GM10266 (cell line): ENCODE data around the gene TEX19.

Source experiments
- DNase-seq: peaks from one replicate; pipeline ENCODE4 v3.0.0; 2012; ENCODE audit errors: extremely low spot score
- TF ChIP-seq, protein P1 (sequence below): IDR thresholded peaks from 2 replicates; pipeline ENCODE4 v1.5.1; 2012; ENCODE audit warnings: mild to moderate bottlenecking, low read depth; ENCODE audit not compliant: control insufficient read depth, insufficient read depth; ENCODE audit errors: missing control alignments

Gene TEX19

DNA sequence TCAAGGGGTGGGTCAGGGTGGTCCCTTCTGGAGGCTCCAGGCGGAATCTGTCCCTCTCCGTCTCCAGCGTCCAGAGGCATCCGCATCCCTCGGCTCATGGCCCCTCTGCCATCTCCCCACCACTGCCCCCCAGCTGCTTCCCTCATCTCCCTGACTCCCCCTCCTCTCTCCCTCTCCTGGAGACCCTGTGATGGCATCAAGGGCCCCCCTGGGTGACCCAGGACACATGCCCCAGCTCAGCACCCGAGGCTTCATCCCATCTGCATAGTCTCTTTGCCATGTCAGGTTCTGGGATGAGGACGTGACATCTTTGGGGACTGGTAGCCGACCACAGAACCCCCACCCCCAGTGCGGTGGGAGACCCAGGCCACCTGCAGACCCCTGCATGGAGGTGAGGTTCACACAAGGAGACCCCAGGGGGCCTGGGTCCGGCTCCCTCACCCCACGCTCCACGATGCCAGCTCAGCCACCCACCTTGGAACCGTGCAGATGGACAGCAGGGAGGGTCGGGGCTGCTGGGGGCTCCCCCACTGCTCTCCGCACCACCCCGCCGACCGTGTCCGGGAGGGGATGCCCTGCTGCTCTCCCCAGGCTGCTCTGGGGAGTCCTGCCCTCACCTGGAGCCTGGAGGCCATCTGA, 29.2 kb upstream of the TEX19 start:
- no peak for DNase-seq
- TF ChIP-seq, protein P1, sequence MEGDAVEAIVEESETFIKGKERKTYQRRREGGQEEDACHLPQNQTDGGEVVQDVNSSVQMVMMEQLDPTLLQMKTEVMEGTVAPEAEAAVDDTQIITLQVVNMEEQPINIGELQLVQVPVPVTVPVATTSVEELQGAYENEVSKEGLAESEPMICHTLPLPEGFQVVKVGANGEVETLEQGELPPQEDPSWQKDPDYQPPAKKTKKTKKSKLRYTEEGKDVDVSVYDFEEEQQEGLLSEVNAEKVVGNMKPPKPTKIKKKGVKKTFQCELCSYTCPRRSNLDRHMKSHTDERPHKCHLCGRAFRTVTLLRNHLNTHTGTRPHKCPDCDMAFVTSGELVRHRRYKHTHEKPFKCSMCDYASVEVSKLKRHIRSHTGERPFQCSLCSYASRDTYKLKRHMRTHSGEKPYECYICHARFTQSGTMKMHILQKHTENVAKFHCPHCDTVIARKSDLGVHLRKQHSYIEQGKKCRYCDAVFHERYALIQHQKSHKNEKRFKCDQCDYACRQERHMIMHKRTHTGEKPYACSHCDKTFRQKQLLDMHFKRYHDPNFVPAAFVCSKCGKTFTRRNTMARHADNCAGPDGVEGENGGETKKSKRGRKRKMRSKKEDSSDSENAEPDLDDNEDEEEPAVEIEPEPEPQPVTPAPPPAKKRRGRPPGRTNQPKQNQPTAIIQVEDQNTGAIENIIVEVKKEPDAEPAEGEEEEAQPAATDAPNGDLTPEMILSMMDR, result no peak

GRCh38 chr17:82330322-82331239, 28.5 kb upstream of the TEX19 start:
- TF ChIP-seq, protein P1, result no peak
- no peak for DNase-seq

- DNase-seq, result no peak
Observed at GRCh38 chr17:82331345-82331939, 27.6 kb upstream of the TEX19 start.

GRCh38 chr17:82332669-82333278, 26.3 kb upstream of the TEX19 start:
- peak; percentile 63 for DNase-seq
- TF ChIP-seq, protein P1, result no peak

More at GRCh38 chr17:82331345-82331939, 27.6 kb upstream of the TEX19 start:
- TF ChIP-seq, protein P1, result no peak

GRCh38 chr17:82333279-82334171, 25.5 kb upstream of the TEX19 start, which contains the start of gene SECTM1:
TSS of gene SECTM1 (minus strand) at chr17:82333766. CDS start at chr17:82327240, 6,526 bp downstream.
- DNase-seq, result no peak
- TF ChIP-seq, protein P1, result no peak

DNA sequence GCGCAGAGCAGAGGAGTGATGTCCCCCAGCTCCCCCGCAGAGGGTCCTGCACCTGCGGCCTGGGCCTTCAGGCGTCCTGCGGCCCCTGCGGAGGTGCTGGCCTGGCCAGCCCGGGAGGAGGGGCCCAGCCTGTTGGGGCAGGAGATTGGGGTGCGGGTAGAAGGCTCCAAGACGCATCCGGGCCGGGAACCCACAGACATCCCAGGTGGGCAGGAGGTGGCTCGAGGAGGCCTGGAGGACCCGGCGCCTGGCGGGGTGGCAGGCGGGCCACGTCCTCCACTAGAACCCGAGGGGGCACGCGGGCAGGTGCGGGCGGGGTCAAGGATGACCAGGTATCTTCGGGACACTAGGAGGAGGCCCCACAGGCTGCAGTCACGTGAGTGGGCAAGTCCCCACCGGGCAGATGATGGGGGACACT, 24.8 kb upstream of the TEX19 start:
- no peak for DNase-seq
- TF ChIP-seq, protein P1, result no peak
